ENCODE measurements around the gene WNT5B.

Gene WNT5B

DNA sequence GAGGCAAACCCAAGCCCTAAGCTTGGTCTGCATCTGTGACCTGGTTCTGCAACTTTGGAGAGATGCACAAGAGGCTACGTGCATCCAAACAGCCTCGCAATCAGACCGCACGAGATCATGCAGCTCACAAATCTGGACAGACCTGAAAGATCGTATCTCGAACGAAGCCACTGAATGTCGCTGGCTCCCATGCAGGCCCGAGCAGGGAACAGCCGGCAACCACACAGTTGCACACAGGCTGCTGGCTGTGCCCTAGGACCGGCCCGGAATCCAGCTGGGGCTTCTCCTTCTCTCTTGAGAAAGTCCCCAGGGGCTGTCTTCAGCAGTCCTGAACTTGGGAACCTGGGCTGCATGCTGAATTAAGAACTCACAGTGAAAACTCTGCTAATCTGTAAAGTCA, 27.9 kb downstream of the WNT5B start:
- no peak for DNase-seq

- DNase-seq = no peak
Observed at GRCh38 chr12:1657688-1658087, 28.7 kb downstream of the WNT5B start.

DNA sequence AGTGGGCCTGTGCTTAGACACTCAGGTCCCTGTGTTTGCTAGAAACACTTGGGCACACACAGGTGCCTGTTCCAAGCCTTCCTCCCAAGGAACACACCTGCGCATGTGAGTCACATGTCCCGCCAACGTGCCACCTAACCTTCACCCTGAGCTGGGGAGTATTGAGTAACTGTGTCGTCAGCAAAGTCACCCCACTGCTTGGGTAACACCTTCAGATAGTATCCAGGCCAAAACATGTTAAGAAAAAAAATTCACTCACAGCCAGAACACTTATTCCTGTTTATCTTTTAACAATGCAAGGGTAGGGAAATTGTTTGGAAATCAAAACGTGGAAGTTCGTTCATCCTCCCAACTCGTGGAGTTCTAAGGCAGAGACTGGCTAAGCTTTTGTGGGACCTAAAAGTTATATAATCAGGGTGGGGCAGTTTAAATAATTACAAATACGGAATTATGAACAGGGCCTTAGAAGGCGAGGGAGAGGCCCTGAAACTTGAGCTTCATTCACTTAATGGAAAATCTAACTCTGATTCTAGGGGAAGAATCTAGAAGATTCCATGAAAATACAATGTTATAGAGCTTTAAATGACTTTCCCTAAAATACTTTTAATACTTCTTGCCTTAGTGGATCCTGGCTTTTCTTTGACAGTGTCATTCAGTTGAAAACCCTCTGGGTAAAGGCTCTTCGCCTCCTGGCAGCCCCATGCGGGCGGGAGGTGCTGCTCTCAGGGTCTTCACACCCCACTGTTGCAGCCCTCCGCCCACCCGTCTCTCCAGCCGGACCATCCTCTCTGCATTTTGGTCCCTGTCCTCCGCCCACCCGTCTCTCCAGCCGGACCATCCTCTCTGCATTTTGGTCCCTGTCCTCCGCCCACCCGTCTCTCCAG, 31.5 kb downstream of the WNT5B start:
- peak; percentile 67 to 71 for DNase-seq

DNA sequence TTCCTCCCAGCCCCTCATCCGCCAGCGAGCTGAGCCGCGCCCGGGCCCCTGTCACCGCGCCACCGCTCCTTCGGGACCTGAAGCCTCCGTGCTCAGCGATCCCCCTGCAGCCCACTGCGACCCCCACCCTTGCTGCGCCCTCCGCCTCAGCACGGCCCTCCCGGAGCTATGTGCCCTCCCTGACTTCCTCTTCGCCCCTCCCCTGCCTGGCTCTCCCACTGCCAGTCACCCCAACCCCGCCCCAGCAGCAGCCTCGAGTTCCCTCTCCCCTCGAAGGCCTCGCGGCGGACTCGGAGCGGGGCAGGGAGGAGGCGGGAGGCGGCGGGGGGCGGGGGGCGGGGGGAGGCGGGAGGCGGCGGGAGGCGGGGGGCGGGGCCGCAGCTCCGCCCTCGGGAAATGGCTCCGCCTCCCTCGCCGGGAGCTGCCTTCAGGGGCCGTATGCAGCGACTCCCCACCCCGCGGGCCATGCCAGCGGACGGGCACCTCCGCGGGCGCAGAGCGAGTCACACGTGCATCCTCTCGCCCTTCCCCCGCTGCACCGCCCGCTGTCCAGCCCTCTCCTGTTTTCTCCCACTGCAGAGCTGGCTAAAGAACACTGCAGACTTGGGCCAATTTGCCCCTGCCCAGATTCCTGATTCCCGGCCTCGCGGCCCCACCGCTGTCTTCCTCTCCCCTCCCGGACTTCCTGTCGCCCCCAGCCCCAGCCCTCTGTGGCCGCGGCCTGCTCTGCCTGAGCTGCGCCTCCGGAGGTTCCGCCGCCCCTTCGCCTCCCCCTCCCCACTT, 32.7 kb downstream of the WNT5B start:
- DNase-seq = peak; percentile 98

GRCh38 chr12:1662761-1663439, 33.9 kb downstream of the WNT5B start:
- no peak for DNase-seq

DNA sequence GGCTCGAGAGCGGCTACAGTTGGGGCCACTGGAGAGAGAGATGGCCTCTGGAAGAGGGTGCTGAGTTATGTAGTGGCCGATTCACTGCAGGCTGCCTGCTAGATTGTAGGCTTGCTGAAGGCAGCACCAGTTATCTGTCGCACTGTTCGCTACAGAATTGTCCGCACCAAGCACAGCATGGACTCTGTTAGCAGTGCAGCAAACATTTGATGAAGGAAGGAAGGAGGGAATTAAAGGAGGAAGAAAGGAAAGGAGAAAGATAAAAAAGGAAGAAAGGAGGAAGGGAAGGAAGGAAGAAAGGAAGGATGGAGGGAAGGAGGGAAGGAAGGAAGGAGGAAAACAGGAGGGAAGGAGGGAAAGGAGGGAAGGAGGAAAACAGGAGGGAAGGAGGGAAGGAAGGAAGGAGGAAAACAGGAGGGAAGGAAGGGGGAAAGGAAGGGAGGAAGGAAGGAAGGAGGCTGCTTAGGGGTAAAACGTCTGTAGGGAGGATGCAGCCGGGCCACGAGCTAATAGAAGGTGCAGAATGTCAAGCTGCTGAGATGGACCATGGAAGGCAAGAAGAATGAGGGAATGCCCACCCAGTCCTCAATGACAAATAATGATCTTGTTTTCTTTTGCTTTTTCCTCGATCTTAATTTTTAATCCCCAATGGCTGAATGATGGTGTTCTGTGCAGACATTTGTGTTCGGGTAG, 34.6 kb downstream of the WNT5B start:
- DNase-seq = no peak

DNA sequence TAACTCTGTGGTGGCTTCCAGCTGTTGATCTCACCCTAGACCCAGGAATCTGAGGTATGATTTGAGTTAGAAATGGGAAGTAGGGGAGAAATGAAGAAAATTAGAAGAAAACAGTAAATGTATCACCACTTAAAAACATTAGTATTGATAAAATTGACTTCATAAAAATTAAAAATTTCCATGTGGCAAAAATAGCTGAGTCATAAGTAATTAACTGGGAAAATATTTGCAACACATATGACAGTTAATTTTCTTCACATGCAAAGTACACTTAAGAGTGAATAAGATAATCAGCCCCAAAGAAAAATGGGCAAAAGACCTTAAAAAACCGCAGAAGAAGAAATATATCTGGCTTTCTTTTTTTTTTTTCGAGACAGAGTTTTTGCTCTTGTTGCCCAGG, 36.3 kb downstream of the WNT5B start:
- no peak for DNase-seq

- no peak for DNase-seq
Observed at GRCh38 chr12:1666215-1666614, 37.2 kb downstream of the WNT5B start.

- DNase-seq = no peak
Observed at GRCh38 chr12:1666685-1667162, 37.7 kb downstream of the WNT5B start.

- no peak for DNase-seq
Observed at GRCh38 chr12:1668833-1669543, 40.0 kb downstream of the WNT5B start.

GRCh38 chr12:1670358-1671268, 41.6 kb downstream of the WNT5B start:
- DNase-seq = no peak

DNA sequence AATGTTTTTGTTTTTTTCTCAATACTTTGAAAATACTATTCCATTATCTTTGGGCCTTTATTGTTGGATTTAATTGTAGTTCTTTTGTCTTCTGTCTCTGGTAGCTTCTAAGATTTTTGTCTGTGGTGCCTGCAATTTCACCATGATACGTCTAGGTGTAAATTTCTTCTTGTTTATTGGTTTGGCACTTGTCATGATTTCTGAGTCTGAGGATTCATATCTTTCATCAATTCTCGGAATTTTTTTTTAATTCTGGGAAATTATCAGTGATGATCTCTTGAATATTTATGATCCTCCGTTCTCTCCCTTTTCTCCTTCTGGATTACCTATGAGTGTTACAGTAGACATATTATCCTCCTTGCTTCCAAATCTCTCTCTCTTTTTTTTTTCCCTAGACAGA, 47.0 kb downstream of the WNT5B start:
- DNase-seq = no peak

DNA sequence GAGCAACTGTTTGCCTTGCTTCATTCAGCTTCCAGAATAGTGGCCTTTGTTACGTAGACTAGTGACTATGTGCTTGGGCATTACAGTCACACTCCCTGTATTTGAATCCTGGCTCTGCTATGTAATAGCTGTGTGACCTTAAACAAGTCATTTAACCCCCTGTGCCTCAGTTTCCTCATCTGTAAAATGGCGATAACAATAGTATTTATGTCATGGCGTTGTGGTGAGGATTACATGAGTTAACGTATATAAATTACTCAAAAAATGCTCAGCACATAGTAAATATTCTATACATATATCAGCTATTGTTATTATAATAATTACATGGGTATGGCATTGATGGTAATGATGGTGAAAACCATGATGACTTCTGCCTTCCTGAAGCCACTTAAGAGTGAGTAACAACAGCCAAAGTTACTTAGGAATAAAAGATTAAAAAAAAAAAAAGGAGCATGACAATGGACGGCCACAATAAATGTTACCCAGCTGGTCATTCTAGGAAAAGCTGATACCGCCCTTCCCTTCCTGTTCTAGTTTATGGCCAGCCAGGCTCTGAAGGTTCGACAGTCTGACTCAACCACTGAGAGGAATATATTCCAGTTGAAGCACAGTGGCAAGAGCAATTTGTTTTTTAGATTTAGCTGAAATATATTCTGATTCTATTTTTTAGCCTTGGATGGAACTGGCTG, 51.9 kb downstream of the WNT5B start:
- no peak for DNase-seq

GRCh38 chr12:1681493-1681807, 52.4 kb downstream of the WNT5B start:
- DNase-seq = no peak

- no peak for DNase-seq
Observed at GRCh38 chr12:1688086-1688710, 59.2 kb downstream of the WNT5B start.

GRCh38 chr12:1690578-1691122, 61.6 kb downstream of the WNT5B start, which contains the start of gene ADIPOR2:
Gene ADIPOR2, plus strand, starts transcription at chr12:1691070. Its CDS starts 63,274 bp downstream, at chr12:1754344.
- DNase-seq = peak; percentile 91 to 92

DNA sequence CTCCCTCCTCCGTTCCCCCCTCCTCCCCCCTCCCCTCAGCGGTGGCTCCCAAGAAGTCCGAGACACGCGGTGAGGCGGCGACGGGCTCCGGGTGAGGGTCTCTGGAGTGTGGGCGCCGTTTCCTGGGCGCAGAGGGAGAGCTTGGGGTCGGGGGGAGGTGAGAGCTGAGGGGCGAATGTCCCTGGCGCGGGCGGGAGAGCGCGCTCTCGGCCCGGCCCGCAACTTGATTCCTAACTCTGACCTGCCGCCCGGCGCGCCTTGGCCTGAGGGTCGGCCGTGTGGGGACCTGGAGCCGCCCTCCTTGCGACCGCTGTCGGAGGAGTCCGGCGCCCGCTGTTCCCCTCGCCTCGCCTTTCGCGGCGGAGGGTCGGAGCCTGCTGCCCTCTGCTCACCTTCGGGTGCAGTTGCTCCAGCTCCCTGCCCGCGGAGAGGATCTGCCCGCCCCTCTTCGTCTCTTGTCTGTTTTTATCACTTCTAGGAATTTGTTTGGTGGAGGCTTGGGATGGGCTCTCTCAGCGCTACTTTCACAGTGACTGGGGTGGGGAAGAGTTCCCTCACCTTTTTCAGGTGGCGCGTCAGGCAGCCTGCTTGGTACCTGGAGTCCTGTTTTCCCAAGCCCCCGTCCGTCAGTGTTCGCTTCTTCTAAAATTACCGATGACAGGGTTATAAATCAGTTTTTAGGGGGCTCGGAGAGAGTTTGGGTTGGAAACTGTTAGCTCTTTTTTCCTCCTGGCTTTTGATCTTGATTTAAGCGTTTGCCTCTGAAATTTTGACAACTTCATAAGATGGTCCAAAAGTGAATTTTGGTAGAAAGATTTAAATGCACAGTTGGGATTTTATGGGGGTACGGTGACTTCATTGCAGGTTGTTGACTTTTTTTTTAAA, 62.3 kb downstream of the WNT5B start:
- DNase-seq = no peak

DNA sequence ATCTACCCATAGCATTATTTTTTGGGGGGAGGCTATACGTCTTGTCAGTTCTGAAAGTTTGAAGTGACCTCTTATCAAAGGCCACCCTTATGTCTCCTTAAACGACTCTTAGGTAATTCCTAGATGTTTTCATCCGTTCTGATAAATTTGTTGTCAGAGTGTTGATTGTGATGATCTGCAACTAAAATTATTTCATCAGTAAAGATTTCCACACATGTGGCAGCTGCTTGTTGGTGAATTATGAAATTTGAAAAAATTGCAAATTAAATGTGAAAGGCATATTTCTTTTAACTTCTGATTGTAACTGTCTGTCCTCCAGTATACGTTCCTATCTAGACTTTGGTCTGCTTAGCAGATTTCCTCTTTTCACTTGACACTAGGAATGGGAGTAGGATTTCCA, 63.2 kb downstream of the WNT5B start:
- no peak for DNase-seq
